Measurements from ENCODE around the gene SERTAD4. TPM values are rescaled to one million over a fixed set of nuclear protein-coding genes. Genes with fewer than 3 reads are reported as not detected.

SERTAD4 gene
- total RNA-seq, 1 experiment from 2014 or later, result 2.6 TPM

DNA sequence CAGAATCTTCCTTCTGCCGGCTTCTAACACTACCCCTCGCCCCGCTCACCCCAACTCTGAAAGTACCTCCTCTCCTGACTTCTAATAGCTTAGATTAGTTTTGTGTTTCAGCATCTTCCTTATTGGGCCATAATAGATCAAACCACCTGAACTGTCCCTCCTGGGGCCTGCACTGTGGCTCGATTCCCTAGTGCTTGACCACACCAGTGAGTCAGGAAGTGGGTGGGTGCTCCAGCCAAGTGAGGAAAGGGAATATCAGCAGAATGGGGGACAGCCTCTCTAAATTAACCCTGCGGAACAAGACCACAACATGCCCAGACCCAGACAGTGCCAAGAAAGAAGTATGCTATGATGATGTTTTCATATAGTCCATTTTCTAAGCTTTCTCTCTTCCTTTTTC lies 8.5 kb downstream of the SERTAD4 start:
- Histone ChIP-seq H3K27ac (ENCODE audit: low read length) (no peak overlapping the region), H3K36me3 (ENCODE audit: low read depth, low read length) (no peaks in the 10 kb centered on the region), H4K20me1 (ENCODE audit: low read length) (no peaks in the 10 kb centered on the region), H3K4me1 (ENCODE audit: insufficient read depth, low read length) (peaks cover 28% of the 10 kb centered on the region), H3K27me3 (ENCODE audit: low read length) (no peaks in the 10 kb centered on the region), H2AFZ (ENCODE audit: low read length) (no peak overlapping the region), H3K4me3 (ENCODE audit: low read length) (no peak overlapping the region), H3K79me2 (ENCODE audit: low read length) (no peaks in the 10 kb centered on the region), H3K9me3 (ENCODE audit: low read length) (no peaks in the 10 kb centered on the region), H3K9ac (ENCODE audit: low read length) (no peak overlapping the region), H3K4me2 (ENCODE audit: low read length) (no peak overlapping the region), H3F3A (ENCODE audit: low read length, unreplicated experiment) (no peaks in the 10 kb centered on the region), H3K9me2 (replicated peaks; ENCODE audit: low read length) (no peaks in the 10 kb centered on the region)
- TF ChIP-seq, protein P1, sequence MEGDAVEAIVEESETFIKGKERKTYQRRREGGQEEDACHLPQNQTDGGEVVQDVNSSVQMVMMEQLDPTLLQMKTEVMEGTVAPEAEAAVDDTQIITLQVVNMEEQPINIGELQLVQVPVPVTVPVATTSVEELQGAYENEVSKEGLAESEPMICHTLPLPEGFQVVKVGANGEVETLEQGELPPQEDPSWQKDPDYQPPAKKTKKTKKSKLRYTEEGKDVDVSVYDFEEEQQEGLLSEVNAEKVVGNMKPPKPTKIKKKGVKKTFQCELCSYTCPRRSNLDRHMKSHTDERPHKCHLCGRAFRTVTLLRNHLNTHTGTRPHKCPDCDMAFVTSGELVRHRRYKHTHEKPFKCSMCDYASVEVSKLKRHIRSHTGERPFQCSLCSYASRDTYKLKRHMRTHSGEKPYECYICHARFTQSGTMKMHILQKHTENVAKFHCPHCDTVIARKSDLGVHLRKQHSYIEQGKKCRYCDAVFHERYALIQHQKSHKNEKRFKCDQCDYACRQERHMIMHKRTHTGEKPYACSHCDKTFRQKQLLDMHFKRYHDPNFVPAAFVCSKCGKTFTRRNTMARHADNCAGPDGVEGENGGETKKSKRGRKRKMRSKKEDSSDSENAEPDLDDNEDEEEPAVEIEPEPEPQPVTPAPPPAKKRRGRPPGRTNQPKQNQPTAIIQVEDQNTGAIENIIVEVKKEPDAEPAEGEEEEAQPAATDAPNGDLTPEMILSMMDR (conservative IDR thresholded peaks at IDR 0.05; ENCODE audit: low read depth, low read length), result no peak
- no peak for TF ChIP-seq EZH2phosphoT487 (IDR thresholded peaks at IDR 0.05; ENCODE audit: borderline replicate concordance, low read length)
- no peak for TF ChIP-seq EZH2 (IDR thresholded peaks at IDR 0.05; ENCODE audit: low read length, unreplicated experiment)
- intact Hi-C loops (cut with micrococcal nuclease), result no loop called here
- POLR2A ChIA-PET (ENCODE audit: unreplicated experiment), result no interaction called here
- DNase-seq (no peak), ATAC-seq (no peak)
- no TSS peak for BruUV-seq (replicated peaks)
- CTCF ChIA-PET, result no interaction called here

GRCh38 chr1:210244746-210245367 lies 12.3 kb downstream of the SERTAD4 start:
- Histone ChIP-seq H3K4me1 (ENCODE audit: insufficient read depth, low read length) (peaks cover 24% of the 10 kb centered on the region), H3K27ac (ENCODE audit: low read length) (no peak overlapping the region), H3K36me3 (ENCODE audit: low read depth, low read length) (no peaks in the 10 kb centered on the region), H3K4me3 (ENCODE audit: low read length) (no peak overlapping the region), H3K9me3 (ENCODE audit: low read length) (no peaks in the 10 kb centered on the region), H4K20me1 (ENCODE audit: low read length) (no peaks in the 10 kb centered on the region), H3F3A (ENCODE audit: low read length, unreplicated experiment) (no peaks in the 10 kb centered on the region), H3K4me2 (ENCODE audit: low read length) (no peak overlapping the region), H3K9ac (ENCODE audit: low read length) (no peak overlapping the region), H3K79me2 (ENCODE audit: low read length) (no peaks in the 10 kb centered on the region), H3K27me3 (ENCODE audit: low read length) (no peaks in the 10 kb centered on the region), H2AFZ (ENCODE audit: low read length) (no peak overlapping the region), H3K9me2 (replicated peaks; ENCODE audit: low read length) (no peaks in the 10 kb centered on the region)
- ChIA-PET POLR2A (ENCODE audit: unreplicated experiment) (no interaction called here), CTCF (no interaction called here)
- TF ChIP-seq, protein P1 (conservative IDR thresholded peaks at IDR 0.05; ENCODE audit: low read depth, low read length), result no peak
- TF ChIP-seq EZH2 (IDR thresholded peaks at IDR 0.05; ENCODE audit: low read length, unreplicated experiment) (no peak), EZH2phosphoT487 (IDR thresholded peaks at IDR 0.05; ENCODE audit: borderline replicate concordance, low read length) (no peak)
- DNase-seq (no peak), ATAC-seq (no peak)
- intact Hi-C loops (cut with micrococcal nuclease), result loop anchor here (2.0 kb wide), 1 partner anchor 38 kb away; no protein-coding TSS in a partner anchor
- no TSS peak for BruUV-seq (replicated peaks)

GRCh38 chr1:210246447-210246846 lies 13.9 kb downstream of the SERTAD4 start:
- Histone ChIP-seq H3K4me2 (ENCODE audit: low read length) (peak overlapping the region; percentile 7), H4K20me1 (ENCODE audit: low read length) (no peaks in the 10 kb centered on the region), H3K27me3 (ENCODE audit: low read length) (no peaks in the 10 kb centered on the region), H3F3A (ENCODE audit: low read length, unreplicated experiment) (no peaks in the 10 kb centered on the region), H2AFZ (ENCODE audit: low read length) (no peak overlapping the region), H3K9me2 (replicated peaks; ENCODE audit: low read length) (no peaks in the 10 kb centered on the region), H3K9ac (ENCODE audit: low read length) (no peak overlapping the region), H3K27ac (ENCODE audit: low read length) (no peak overlapping the region), H3K9me3 (ENCODE audit: low read length) (no peaks in the 10 kb centered on the region), H3K36me3 (ENCODE audit: low read depth, low read length) (no peaks in the 10 kb centered on the region), H3K79me2 (ENCODE audit: low read length) (no peaks in the 10 kb centered on the region), H3K4me1 (ENCODE audit: insufficient read depth, low read length) (peaks cover 27% of the 10 kb centered on the region), H3K4me3 (ENCODE audit: low read length) (no peak overlapping the region)
- POLR2A ChIA-PET (ENCODE audit: unreplicated experiment), result interaction anchor here (0.6 kb wide), 1 partner anchor 12 kb away, joined by 7 read pairs; no protein-coding TSS in a partner anchor
- CTCF ChIA-PET, result no interaction called here
- DNase-seq (peak; percentile 64), ATAC-seq (peak; percentile 54)
- no TSS peak for BruUV-seq (replicated peaks)
- TF ChIP-seq, protein P1 (conservative IDR thresholded peaks at IDR 0.05; ENCODE audit: low read depth, low read length), result no peak
- TF ChIP-seq EZH2 (IDR thresholded peaks at IDR 0.05; ENCODE audit: low read length, unreplicated experiment) (no peak), EZH2phosphoT487 (IDR thresholded peaks at IDR 0.05; ENCODE audit: borderline replicate concordance, low read length) (no peak)
- intact Hi-C loops (cut with micrococcal nuclease), result no loop called here
